Measurements from ENCODE around the gene JMJD1C. TPM values are rescaled to one million over a fixed set of nuclear protein-coding genes. Genes with fewer than 3 reads are reported as not detected.

Gene JMJD1C
- total RNA-seq, 1 experiment from 2014 or later = 180 TPM

DNA sequence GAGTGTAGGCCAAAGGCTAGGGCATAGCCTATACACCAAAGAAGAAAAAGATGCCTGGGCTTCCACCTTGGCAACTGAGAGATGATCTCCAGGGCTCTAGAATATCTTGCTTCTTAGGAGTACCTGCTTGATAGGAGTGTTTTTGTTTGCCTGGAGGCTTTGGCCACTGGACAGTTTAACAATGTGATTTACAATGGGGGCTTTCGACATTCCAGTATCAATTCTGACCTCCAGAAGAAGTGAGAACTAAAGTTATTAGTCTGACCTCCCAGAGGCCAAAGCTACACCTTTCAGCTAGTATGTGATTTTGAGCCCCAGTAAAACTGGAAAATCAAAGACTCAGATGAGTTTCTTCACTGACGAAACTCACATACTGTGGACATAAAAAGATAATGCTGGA is 96.1 kb downstream of the JMJD1C start:
- H3K4me3 Mint-ChIP-seq = no peak overlapping the region
- H3K36me3 Mint-ChIP-seq = no peaks in the 10 kb centered on the region
- CTCF ChIA-PET = no interaction called here

DNA sequence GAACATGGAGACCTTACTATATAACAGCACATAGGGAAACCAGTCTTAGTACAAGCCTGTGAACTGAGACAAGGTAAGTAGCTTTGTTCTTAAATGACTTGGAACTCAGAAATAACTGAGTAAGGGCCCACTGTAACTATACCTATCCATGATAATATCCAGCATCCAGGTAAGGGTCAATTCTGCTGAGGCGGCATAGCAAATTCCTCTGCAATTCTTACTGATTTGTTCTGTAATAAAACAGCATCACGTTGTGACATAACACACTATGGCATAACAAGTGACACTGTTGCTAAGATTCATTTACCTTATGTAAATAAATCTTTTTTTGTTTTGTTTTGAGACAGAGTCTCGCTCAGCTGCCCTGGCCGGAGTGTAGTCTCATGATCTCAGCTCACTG is 97.4 kb downstream of the JMJD1C start:
- ATAC-seq = no peak
- no peak for DNase-seq (ENCODE audit: low spot score)
- ChIA-PET POLR2A (no interaction called here), CTCF (no interaction called here)
- Mint-ChIP-seq H3K36me3 (no peaks in the 10 kb centered on the region), H3K4me3 (no peak overlapping the region), H3K9me3 (no peaks in the 10 kb centered on the region), H3K27me3 (ENCODE audit: low read depth) (no peaks in the 10 kb centered on the region), H3K4me1 (peaks cover 16% of the 10 kb centered on the region), H3K27ac (no peak overlapping the region)
- TF ChIP-seq MXD4 (CRISPR knock-in tag; IDR thresholded peaks at IDR 0.05; ENCODE audit: borderline replicate concordance) (no peak), JAZF1 (CRISPR knock-in tag; IDR thresholded peaks at IDR 0.05) (no peak), RELA (CRISPR knock-in tag; IDR thresholded peaks at IDR 0.05; ENCODE audit: borderline replicate concordance) (no peak), KAT7 (CRISPR knock-in tag; IDR thresholded peaks at IDR 0.05; ENCODE audit: borderline replicate concordance) (no peak), OVOL2 (CRISPR knock-in tag; IDR thresholded peaks at IDR 0.05; ENCODE audit: borderline replicate concordance) (no peak)
- TF ChIP-seq, protein P1, sequence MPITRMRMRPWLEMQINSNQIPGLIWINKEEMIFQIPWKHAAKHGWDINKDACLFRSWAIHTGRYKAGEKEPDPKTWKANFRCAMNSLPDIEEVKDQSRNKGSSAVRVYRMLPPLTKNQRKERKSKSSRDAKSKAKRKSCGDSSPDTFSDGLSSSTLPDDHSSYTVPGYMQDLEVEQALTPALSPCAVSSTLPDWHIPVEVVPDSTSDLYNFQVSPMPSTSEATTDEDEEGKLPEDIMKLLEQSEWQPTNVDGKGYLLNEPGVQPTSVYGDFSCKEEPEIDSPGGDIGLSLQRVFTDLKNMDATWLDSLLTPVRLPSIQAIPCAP (CRISPR knock-in tag; IDR thresholded peaks at IDR 0.05) = no peak
- TF ChIP-seq, protein P2, sequence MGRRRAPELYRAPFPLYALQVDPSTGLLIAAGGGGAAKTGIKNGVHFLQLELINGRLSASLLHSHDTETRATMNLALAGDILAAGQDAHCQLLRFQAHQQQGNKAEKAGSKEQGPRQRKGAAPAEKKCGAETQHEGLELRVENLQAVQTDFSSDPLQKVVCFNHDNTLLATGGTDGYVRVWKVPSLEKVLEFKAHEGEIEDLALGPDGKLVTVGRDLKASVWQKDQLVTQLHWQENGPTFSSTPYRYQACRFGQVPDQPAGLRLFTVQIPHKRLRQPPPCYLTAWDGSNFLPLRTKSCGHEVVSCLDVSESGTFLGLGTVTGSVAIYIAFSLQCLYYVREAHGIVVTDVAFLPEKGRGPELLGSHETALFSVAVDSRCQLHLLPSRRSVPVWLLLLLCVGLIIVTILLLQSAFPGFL (CRISPR knock-in tag; IDR thresholded peaks at IDR 0.05; ENCODE audit: borderline replicate concordance) = no peak
- TF ChIP-seq, protein P3, sequence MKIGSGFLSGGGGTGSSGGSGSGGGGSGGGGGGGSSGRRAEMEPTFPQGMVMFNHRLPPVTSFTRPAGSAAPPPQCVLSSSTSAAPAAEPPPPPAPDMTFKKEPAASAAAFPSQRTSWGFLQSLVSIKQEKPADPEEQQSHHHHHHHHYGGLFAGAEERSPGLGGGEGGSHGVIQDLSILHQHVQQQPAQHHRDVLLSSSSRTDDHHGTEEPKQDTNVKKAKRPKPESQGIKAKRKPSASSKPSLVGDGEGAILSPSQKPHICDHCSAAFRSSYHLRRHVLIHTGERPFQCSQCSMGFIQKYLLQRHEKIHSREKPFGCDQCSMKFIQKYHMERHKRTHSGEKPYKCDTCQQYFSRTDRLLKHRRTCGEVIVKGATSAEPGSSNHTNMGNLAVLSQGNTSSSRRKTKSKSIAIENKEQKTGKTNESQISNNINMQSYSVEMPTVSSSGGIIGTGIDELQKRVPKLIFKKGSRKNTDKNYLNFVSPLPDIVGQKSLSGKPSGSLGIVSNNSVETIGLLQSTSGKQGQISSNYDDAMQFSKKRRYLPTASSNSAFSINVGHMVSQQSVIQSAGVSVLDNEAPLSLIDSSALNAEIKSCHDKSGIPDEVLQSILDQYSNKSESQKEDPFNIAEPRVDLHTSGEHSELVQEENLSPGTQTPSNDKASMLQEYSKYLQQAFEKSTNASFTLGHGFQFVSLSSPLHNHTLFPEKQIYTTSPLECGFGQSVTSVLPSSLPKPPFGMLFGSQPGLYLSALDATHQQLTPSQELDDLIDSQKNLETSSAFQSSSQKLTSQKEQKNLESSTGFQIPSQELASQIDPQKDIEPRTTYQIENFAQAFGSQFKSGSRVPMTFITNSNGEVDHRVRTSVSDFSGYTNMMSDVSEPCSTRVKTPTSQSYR (CRISPR knock-in tag; IDR thresholded peaks at IDR 0.05) = no peak
- TF ChIP-seq, protein P4, sequence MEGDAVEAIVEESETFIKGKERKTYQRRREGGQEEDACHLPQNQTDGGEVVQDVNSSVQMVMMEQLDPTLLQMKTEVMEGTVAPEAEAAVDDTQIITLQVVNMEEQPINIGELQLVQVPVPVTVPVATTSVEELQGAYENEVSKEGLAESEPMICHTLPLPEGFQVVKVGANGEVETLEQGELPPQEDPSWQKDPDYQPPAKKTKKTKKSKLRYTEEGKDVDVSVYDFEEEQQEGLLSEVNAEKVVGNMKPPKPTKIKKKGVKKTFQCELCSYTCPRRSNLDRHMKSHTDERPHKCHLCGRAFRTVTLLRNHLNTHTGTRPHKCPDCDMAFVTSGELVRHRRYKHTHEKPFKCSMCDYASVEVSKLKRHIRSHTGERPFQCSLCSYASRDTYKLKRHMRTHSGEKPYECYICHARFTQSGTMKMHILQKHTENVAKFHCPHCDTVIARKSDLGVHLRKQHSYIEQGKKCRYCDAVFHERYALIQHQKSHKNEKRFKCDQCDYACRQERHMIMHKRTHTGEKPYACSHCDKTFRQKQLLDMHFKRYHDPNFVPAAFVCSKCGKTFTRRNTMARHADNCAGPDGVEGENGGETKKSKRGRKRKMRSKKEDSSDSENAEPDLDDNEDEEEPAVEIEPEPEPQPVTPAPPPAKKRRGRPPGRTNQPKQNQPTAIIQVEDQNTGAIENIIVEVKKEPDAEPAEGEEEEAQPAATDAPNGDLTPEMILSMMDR (IDR thresholded peaks at IDR 0.05) = no peak

More for the DNA sequence above, 96.1 kb downstream of the JMJD1C start:
- no peak for TF ChIP-seq ZBTB21 (CRISPR knock-in tag; IDR thresholded peaks at IDR 0.05; ENCODE audit: borderline replicate concordance)
- TF ChIP-seq ESRRA (CRISPR knock-in tag; IDR thresholded peaks at IDR 0.05; ENCODE audit: borderline replicate concordance) = no peak
- TF ChIP-seq, protein P5, sequence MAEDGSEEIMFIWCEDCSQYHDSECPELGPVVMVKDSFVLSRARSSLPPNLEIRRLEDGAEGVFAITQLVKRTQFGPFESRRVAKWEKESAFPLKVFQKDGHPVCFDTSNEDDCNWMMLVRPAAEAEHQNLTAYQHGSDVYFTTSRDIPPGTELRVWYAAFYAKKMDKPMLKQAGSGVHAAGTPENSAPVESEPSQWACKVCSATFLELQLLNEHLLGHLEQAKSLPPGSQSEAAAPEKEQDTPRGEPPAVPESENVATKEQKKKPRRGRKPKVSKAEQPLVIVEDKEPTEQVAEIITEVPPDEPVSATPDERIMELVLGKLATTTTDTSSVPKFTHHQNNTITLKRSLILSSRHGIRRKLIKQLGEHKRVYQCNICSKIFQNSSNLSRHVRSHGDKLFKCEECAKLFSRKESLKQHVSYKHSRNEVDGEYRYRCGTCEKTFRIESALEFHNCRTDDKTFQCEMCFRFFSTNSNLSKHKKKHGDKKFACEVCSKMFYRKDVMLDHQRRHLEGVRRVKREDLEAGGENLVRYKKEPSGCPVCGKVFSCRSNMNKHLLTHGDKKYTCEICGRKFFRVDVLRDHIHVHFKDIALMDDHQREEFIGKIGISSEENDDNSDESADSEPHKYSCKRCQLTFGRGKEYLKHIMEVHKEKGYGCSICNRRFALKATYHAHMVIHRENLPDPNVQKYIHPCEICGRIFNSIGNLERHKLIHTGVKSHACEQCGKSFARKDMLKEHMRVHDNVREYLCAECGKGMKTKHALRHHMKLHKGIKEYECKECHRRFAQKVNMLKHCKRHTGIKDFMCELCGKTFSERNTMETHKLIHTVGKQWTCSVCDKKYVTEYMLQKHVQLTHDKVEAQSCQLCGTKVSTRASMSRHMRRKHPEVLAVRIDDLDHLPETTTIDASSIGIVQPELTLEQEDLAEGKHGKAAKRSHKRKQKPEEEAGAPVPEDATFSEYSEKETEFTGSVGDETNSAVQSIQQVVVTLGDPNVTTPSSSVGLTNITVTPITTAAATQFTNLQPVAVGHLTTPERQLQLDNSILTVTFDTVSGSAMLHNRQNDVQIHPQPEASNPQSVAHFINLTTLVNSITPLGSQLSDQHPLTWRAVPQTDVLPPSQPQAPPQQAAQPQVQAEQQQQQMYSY (CRISPR knock-in tag; IDR thresholded peaks at IDR 0.05) = no peak
- TF ChIP-seq, protein P6, sequence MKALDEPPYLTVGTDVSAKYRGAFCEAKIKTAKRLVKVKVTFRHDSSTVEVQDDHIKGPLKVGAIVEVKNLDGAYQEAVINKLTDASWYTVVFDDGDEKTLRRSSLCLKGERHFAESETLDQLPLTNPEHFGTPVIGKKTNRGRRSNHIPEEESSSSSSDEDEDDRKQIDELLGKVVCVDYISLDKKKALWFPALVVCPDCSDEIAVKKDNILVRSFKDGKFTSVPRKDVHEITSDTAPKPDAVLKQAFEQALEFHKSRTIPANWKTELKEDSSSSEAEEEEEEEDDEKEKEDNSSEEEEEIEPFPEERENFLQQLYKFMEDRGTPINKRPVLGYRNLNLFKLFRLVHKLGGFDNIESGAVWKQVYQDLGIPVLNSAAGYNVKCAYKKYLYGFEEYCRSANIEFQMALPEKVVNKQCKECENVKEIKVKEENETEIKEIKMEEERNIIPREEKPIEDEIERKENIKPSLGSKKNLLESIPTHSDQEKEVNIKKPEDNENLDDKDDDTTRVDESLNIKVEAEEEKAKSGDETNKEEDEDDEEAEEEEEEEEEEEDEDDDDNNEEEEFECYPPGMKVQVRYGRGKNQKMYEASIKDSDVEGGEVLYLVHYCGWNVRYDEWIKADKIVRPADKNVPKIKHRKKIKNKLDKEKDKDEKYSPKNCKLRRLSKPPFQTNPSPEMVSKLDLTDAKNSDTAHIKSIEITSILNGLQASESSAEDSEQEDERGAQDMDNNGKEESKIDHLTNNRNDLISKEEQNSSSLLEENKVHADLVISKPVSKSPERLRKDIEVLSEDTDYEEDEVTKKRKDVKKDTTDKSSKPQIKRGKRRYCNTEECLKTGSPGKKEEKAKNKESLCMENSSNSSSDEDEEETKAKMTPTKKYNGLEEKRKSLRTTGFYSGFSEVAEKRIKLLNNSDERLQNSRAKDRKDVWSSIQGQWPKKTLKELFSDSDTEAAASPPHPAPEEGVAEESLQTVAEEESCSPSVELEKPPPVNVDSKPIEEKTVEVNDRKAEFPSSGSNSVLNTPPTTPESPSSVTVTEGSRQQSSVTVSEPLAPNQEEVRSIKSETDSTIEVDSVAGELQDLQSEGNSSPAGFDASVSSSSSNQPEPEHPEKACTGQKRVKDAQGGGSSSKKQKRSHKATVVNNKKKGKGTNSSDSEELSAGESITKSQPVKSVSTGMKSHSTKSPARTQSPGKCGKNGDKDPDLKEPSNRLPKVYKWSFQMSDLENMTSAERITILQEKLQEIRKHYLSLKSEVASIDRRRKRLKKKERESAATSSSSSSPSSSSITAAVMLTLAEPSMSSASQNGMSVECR (CRISPR knock-in tag; IDR thresholded peaks at IDR 0.05; ENCODE audit: borderline replicate concordance) = no peak
- no peak for TF ChIP-seq RORB (CRISPR knock-in tag; IDR thresholded peaks at IDR 0.05)
- no peak for TF ChIP-seq ELF4 (CRISPR knock-in tag; IDR thresholded peaks at IDR 0.05; ENCODE audit: low read depth)
- no peak for TF ChIP-seq ZNF121 (CRISPR knock-in tag; IDR thresholded peaks at IDR 0.05)
- TF ChIP-seq, protein P1 (CRISPR knock-in tag; IDR thresholded peaks at IDR 0.05) = no peak
- TF ChIP-seq TEAD4 (CRISPR knock-in tag; IDR thresholded peaks at IDR 0.05) = no peak
- TF ChIP-seq EMX1 (CRISPR knock-in tag; IDR thresholded peaks at IDR 0.05) = no peak
- TF ChIP-seq FOXJ3 (CRISPR knock-in tag; IDR thresholded peaks at IDR 0.05; ENCODE audit: borderline replicate concordance) = no peak
- no peaks in the 10 kb centered on the region for H3K9me3 Mint-ChIP-seq
- ATAC-seq (no peak), DNase-seq (ENCODE audit: low spot score) (no peak)
- H3K4me1 Mint-ChIP-seq = peaks cover 16% of the 10 kb centered on the region
- H3K27ac Mint-ChIP-seq = no peak overlapping the region
- POLR2A ChIA-PET = no interaction called here
- no peaks in the 10 kb centered on the region for H3K27me3 Mint-ChIP-seq (ENCODE audit: low read depth)
